A204.1 (cell line): ENCODE results near the gene UGT1A5.
"Not testable (repeated sequence)": the region's sequence is repeated elsewhere in the genome, so short reads cannot be mapped to it uniquely, and the experiment has no call there.

Experiments
- FAIRE-seq: peaks from 2 replicates; lab custom pipeline; 2012; peaks lifted over from hg19 to GRCh38; lab: Jason Lieb, UNC

Gene UGT1A5

GRCh38 chr2:233698740-233699139 lies 14.0 kb upstream of the UGT1A5 start:
- FAIRE-seq, result no peak

GRCh38 chr2:233699424-233700027 lies 13.2 kb upstream of the UGT1A5 start:
- FAIRE-seq, result no peak

- no peak for FAIRE-seq
These were observed 12.6 kb upstream of the UGT1A5 start for GRCh38 chr2:233700028-233700635.

GRCh38 chr2:233700842-233701241 lies 11.9 kb upstream of the UGT1A5 start:
- not testable (repeated sequence) for FAIRE-seq

GRCh38 chr2:233702238-233702637 lies 10.5 kb upstream of the UGT1A5 start:
- FAIRE-seq, result no peak

- no peak for FAIRE-seq
These were observed 6.7 kb upstream of the UGT1A5 start for GRCh38 chr2:233705911-233706506.

- FAIRE-seq, result no peak
These were observed 6.0 kb upstream of the UGT1A5 start for GRCh38 chr2:233706720-233707119.

- FAIRE-seq, result no peak
These were observed 4.6 kb upstream of the UGT1A5 start for GRCh38 chr2:233707940-233708644.

- FAIRE-seq, result no peak
These were observed 3.8 kb upstream of the UGT1A5 start for GRCh38 chr2:233708942-233709341.

- FAIRE-seq, result no peak
These were observed 1.2 kb upstream of the UGT1A5 start for GRCh38 chr2:233711312-233712008.

GRCh38 chr2:233713262-233713615 lies 532 bp downstream of the UGT1A5 start:
- no peak for FAIRE-seq

GRCh38 chr2:233714121-233714520 lies 1.4 kb downstream of the UGT1A5 start:
- no peak for FAIRE-seq

GRCh38 chr2:233718552-233718951 lies 5.8 kb downstream of the UGT1A5 start, which contains the start of gene UGT1A4:
Gene UGT1A4 (plus strand): TSS chr2:233718736. CDS start chr2:233718821, 85 bp downstream.
- no peak for FAIRE-seq

GRCh38 chr2:233728723-233729301 lies 16.1 kb downstream of the UGT1A5 start, which contains the start of gene UGT1A3:
Gene UGT1A3 (plus strand): TSS chr2:233729042. CDS start chr2:233729127, 85 bp downstream.
- FAIRE-seq, result no peak

GRCh38 chr2:233736868-233737653 lies 24.4 kb downstream of the UGT1A5 start:
- not testable (repeated sequence) for FAIRE-seq

- FAIRE-seq, result no peak
These were observed 28.2 kb downstream of the UGT1A5 start for GRCh38 chr2:233740870-233741269.

GRCh38 chr2:233743464-233744259 lies 31.0 kb downstream of the UGT1A5 start:
- no peak for FAIRE-seq

GRCh38 chr2:233745073-233745755 lies 32.5 kb downstream of the UGT1A5 start:
- no peak for FAIRE-seq

GRCh38 chr2:233745838-233746237 lies 33.1 kb downstream of the UGT1A5 start:
- FAIRE-seq, result not testable (repeated sequence)
